H54 (cell line): ENCODE data around the gene TICAM1.
"Not testable (repeated sequence)": the region's sequence is repeated elsewhere in the genome, so short reads cannot be mapped to it uniquely, and the experiment has no call there.

ENCODE experiments used
- DNase-seq: peaks from one replicate; pipeline ENCODE4 v3.0.0; 2011; ENCODE audit warnings: low spot score, mixed read lengths; ENCODE audit not compliant: insufficient read length
- FAIRE-seq: peaks from 3 replicates; lab custom pipeline; 2011; peaks lifted over from hg19 to GRCh38; lab: Jason Lieb, UNC
- POLR2A ChIP-seq: IDR thresholded peaks from 2 replicates; pipeline ENCODE4 v1.6.1; 2011; ENCODE audit warnings: low read depth, mild to moderate bottlenecking, low read length

Gene TICAM1

GRCh38 chr19:4823577-4823976 lies 7.9 kb downstream of the TICAM1 start:
- FAIRE-seq (no peak), DNase-seq (no peak)
- no peak for TF ChIP-seq POLR2A

GRCh38 chr19:4822354-4822753 lies 9.2 kb downstream of the TICAM1 start:
- not testable (repeated sequence) for FAIRE-seq, DNase-seq

DNA sequence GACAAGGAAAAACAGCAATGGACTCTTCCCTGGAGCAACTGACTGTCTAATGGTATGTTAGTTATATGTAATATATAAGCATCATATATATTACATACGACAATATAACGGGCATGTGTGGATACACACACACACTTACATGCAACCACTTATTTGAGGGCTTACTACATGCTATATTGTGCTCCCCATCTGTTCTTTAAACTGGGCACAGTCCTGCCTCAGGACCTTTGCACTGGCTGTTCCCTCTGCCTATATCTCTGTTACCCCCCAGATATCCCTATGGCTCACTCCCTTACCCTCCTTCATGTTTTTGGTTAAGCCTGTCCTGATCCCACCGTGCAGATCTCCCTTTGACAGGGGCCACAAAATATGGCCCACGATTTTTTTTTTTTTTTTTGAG lies 10.2 kb downstream of the TICAM1 start:
- no peak for TF ChIP-seq POLR2A
- no peak for FAIRE-seq
- no peak for DNase-seq

GRCh38 chr19:4817467-4818277 lies 13.8 kb downstream of the TICAM1 start:
- FAIRE-seq = no peak
- DNase-seq = no peak
- no peak for TF ChIP-seq POLR2A

GRCh38 chr19:4816950-4817278 lies 14.6 kb downstream of the TICAM1 start:
- TF ChIP-seq POLR2A = no peak
- no peak for DNase-seq
- no peak for FAIRE-seq

DNA sequence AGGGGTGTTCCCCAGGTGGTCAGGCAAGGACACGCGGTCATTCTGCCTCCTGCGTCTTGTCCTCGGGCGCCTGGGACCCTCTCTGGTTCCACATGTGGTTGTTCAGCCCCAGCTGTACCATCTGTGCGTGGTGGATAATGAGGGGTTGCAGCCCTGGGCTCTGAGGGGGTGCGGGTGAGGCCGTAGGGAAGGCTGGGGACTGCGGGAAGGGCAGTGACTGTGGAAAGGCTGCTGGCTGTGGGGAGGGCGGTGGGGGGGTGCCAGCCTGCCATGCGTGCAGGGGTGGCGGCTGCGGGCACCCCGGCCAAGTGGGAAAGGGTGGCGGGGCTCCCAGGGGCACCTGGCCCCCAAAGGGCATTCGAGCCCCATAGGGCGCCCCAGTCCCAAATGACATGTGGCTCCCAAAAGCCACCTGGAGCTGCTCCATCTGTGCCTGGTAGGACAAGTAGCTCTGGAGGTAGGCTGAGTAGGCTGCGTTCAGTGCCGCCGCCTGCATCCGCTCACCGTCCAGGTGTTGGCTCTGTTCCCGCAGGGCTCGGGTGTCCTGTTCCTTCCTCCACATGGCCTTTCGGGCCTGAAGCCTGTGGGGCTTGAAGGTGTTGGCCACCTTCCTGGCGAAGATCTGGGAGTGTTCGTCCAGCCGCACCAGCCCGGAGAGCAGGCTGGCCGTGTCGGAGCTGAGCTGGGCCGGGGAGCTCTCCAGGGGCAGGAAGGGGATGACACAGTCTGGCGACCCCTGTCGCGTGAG lies 15.1 kb downstream of the TICAM1 start:
- DNase-seq = no peak
- TF ChIP-seq POLR2A = no peak
- no peak for FAIRE-seq

- FAIRE-seq (no peak), DNase-seq (peak; percentile 70)
- TF ChIP-seq POLR2A = no peak
These were observed 15.9 kb downstream of the TICAM1 start for GRCh38 chr19:4815426-4816201.

DNA sequence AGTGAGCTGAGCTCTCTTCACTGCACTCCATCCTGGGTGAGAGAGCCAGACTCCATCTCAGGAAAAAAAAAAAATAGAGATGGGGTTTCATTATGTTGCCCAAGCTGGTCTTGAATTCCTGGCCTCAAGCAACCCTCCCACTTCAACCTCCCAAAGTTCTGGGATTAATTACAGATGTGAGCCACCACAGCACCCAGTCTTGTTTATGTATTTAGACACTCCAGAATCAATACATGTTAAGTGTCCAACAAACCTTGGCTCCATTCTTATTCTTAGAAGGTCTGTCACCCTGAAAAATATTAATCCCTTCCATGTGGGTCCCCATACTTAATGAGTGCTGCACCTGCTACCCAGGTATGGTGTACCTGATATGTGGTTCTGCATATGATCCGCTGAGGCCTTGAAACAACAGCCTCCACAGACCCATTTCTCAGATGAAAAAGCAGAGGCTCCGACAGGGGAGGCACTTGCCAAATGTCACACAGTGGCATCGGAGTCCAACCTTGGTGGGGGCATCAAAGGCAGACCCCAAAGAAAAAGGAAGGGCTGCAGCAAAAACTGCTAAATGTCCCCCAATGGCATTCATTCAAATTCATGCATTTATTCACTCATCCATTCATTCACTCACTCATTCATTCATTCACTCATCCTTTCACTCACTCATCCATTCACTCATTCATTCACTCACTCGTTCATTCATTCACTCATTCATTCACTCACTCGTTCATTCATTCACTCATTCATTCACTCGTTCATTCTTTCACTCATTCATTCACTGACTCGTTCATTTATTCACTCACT lies 16.7 kb downstream of the TICAM1 start:
- DNase-seq (no peak), FAIRE-seq (no peak)

DNA sequence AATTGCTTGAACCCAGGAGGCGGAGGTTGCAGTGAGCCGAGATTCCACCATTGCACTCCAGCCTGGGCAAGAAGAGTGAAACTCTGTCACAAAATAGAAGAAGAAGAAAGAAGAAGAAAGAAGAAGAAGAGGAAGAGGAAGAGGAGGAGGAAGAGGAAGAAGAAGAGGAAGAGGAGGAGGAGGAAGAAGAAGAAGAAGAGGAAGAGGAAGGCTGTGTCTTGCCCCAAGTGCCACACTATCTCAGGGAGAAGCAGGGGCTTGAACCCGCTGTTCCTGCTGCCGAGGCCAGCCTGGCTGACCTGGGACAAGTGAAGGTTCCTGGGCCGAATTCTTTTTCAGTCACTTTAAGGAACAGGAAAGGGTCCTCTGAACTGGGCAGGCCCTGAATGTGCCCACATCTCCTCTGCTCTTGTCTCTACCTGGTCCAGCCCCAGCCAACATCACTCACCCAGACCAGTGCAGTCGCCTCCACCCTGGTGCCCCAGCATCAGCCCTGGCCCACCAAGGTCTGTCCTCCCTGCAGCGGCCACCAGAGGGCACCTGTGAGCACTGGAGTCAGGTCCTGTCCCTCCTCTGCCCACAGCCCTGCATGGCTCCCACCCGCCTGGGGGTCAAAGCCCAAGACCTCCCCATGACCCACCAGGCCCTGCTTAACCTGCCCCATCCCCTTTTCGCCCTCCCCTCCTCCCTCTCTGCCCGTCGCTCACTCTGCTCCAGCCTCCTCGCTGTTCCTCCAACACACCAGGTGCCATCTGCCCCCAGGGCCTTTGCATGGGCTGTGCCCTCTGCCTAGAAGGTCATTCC lies 20.0 kb downstream of the TICAM1 start:
- FAIRE-seq = no peak
- DNase-seq = peak; percentile 53
- no peak for TF ChIP-seq POLR2A

More for the DNA sequence above, 16.7 kb downstream of the TICAM1 start:
- no peak for TF ChIP-seq POLR2A

- FAIRE-seq (no peak), DNase-seq (no peak)
- no peak for TF ChIP-seq POLR2A
These were observed 24.3 kb downstream of the TICAM1 start for GRCh38 chr19:4807188-4807587.

GRCh38 chr19:4806384-4806783 lies 25.1 kb downstream of the TICAM1 start:
- FAIRE-seq (no peak), DNase-seq (no peak)
- no peak for TF ChIP-seq POLR2A

- DNase-seq, FAIRE-seq: not testable (repeated sequence)
These were observed 26.4 kb downstream of the TICAM1 start for GRCh38 chr19:4805140-4805539.
